Measurements from ENCODE around the gene HBB. TPM values are rescaled to one million over a fixed set of nuclear protein-coding genes. Genes with fewer than 3 reads are reported as not detected.

The HBB gene
- total RNA-seq, 1 donor from 2014 or later = not detected

- no peak overlapping the region for H3K4me3 Mint-ChIP-seq (ENCODE audit: unreplicated experiment)
- TF ChIP-seq, protein P1, sequence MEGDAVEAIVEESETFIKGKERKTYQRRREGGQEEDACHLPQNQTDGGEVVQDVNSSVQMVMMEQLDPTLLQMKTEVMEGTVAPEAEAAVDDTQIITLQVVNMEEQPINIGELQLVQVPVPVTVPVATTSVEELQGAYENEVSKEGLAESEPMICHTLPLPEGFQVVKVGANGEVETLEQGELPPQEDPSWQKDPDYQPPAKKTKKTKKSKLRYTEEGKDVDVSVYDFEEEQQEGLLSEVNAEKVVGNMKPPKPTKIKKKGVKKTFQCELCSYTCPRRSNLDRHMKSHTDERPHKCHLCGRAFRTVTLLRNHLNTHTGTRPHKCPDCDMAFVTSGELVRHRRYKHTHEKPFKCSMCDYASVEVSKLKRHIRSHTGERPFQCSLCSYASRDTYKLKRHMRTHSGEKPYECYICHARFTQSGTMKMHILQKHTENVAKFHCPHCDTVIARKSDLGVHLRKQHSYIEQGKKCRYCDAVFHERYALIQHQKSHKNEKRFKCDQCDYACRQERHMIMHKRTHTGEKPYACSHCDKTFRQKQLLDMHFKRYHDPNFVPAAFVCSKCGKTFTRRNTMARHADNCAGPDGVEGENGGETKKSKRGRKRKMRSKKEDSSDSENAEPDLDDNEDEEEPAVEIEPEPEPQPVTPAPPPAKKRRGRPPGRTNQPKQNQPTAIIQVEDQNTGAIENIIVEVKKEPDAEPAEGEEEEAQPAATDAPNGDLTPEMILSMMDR (IDR thresholded peaks at IDR 0.05) = no peak
- H3K36me3 Mint-ChIP-seq (ENCODE audit: low read depth) = no peaks in the 10 kb centered on the region
- DNase-seq (ENCODE audit: low spot score) = no peak
- H3K9me3 Mint-ChIP-seq (ENCODE audit: low read depth) = peaks cover 15% of the 10 kb centered on the region
- H3K27ac Mint-ChIP-seq (ENCODE audit: unreplicated experiment) = no peak overlapping the region
- no peaks in the 10 kb centered on the region for H3K4me1 Mint-ChIP-seq (ENCODE audit: low read depth)
- peaks cover 8% of the 10 kb centered on the region for H3K27me3 Mint-ChIP-seq (ENCODE audit: low read depth)
Measured at GRCh38 chr11:5192738-5193137, 34.1 kb downstream of the HBB start.

DNA sequence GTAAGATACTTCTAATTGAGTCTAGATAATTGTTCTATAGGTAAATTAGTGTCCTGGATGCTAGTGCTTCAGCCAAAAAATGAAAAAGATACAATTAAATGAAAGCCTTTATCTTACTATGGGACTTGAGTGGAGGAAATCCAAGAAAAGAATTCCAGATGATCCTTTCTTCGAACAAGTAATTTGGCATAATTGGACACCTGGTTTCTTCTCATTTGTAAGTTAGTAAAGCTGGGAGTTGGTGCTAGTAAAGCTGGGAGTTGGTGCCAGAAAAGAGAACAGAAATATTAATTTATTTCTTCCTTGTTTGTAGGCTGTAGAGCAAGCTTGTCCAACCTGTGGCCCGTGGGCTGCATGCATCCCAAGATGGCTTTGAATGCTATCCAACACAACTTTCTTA is 38.7 kb downstream of the HBB start:
- Mint-ChIP-seq H3K4me3 (ENCODE audit: unreplicated experiment) (no peak overlapping the region), H3K9me3 (ENCODE audit: low read depth) (peaks cover 14% of the 10 kb centered on the region), H3K27me3 (ENCODE audit: low read depth) (peaks cover 11% of the 10 kb centered on the region), H3K36me3 (ENCODE audit: low read depth) (no peaks in the 10 kb centered on the region), H3K27ac (ENCODE audit: unreplicated experiment) (no peak overlapping the region), H3K4me1 (ENCODE audit: low read depth) (no peaks in the 10 kb centered on the region)
- TF ChIP-seq, protein P1 (IDR thresholded peaks at IDR 0.05) = no peak
- DNase-seq (ENCODE audit: low spot score) = no peak

GRCh38 chr11:5178046-5178837 is 48.6 kb downstream of the HBB start:
- no peak overlapping the region for H3K4me3 Mint-ChIP-seq (ENCODE audit: unreplicated experiment)
- no peak for DNase-seq (ENCODE audit: low spot score)
- TF ChIP-seq, protein P1 (IDR thresholded peaks at IDR 0.05) = no peak
- H3K27me3 Mint-ChIP-seq (ENCODE audit: low read depth) = peaks cover 8% of the 10 kb centered on the region
- no peaks in the 10 kb centered on the region for H3K9me3 Mint-ChIP-seq (ENCODE audit: low read depth)
- no peaks in the 10 kb centered on the region for H3K4me1 Mint-ChIP-seq (ENCODE audit: low read depth)
- H3K27ac Mint-ChIP-seq (ENCODE audit: unreplicated experiment) = no peak overlapping the region
- no peaks in the 10 kb centered on the region for H3K36me3 Mint-ChIP-seq (ENCODE audit: low read depth)

Other genes with a start within 250 kb of the HBB start
- gene OR51L1, start 232.2 kb downstream of the HBB start, total RNA-seq = not detected in 3 replicates
- not detected in 3 replicates for gene OR52J3, start 180.5 kb downstream of the HBB start, total RNA-seq
- not detected in 3 replicates for gene OR52E2, start 167.4 kb downstream of the HBB start, total RNA-seq
- not detected in 3 replicates for gene OR52E1, start 157.5 kb downstream of the HBB start, total RNA-seq
- gene OR52A5, start 88.7 kb downstream of the HBB start, total RNA-seq = not detected in 3 replicates
- not detected in 3 replicates for gene OR52A1, start 72.3 kb downstream of the HBB start, total RNA-seq
- gene OR51V1, start 26.4 kb downstream of the HBB start, total RNA-seq = not detected in 3 replicates
- not detected in 3 replicates for gene HBD, start 7.4 kb upstream of the HBB start, total RNA-seq
- not detected in 3 replicates for gene HBG1, start 22.8 kb upstream of the HBB start, total RNA-seq
- gene HBG2, start 27.7 kb upstream of the HBB start, total RNA-seq = not detected in 3 replicates
- not detected in 3 replicates for gene HBE1, start 42.9 kb upstream of the HBB start, total RNA-seq
- not detected in 3 replicates for gene OR51B4, start 74.9 kb upstream of the HBB start, total RNA-seq
- gene OR51B2, start 97.2 kb upstream of the HBB start, total RNA-seq = not detected in 3 replicates
- gene OR51B5, start 116.5 kb upstream of the HBB start, total RNA-seq = 0.20 TPM in 1 of 3 replicates, not detected in the others
- not detected in 3 replicates for gene OR51B6, start 124.4 kb upstream of the HBB start, total RNA-seq
- gene OR51M1, start 156.7 kb upstream of the HBB start, total RNA-seq = not detected in 3 replicates
- not detected in 3 replicates for gene OR51Q1, start 195.0 kb upstream of the HBB start, total RNA-seq
- 0.46 TPM in 1 of 3 replicates, not detected in the others for gene OR51I1, start 214.4 kb upstream of the HBB start, total RNA-seq
- not detected in 3 replicates for gene OR51I2, start 222.3 kb upstream of the HBB start, total RNA-seq

Measured in chondrocyte (in vitro differentiated cells).